Upper lobe of left lung (tissue), 6 donors: ENCODE results near the gene VAMP1. TPM values are rescaled to one million over a fixed set of nuclear protein-coding genes. Genes with fewer than 3 reads are reported as not detected.

ENCODE experiments used
- ATAC-seq, 2 donors: fragments of 200-7000 bp; cut with Tn5 transposase; one replicate each; pipeline ENCODE4 v1.9.1; 2022; ENCODE audit warnings: mild to moderate bottlenecking in 2 of 2, moderate library complexity in 2 of 2; ENCODE audit not compliant: low FRiP score in 2 of 2
- DNase-seq, 2 donors: peaks; one replicate each; pipeline ENCODE4 v3.0.0-alpha.2; 2019 to 2020
- H3K27ac ChIP-seq, 4 donors: fragments of 200-600 bp; sonication (generic); one replicate each; pipeline ENCODE4 v1.5.1; 2016 to 2019
- H3K27me3 ChIP-seq, 4 donors: fragments of 200-600 bp; sonication (generic); one replicate each; pipeline ENCODE4 v1.5.1; 2017 to 2019
- H3K36me3 ChIP-seq, 4 donors: fragments of 200-600 bp; sonication (generic); one replicate each; pipeline ENCODE4 v1.5.1; 2016 to 2019
- H3K4me1 ChIP-seq, 4 donors: fragments of 200-600 bp; sonication (generic); one replicate each; pipeline ENCODE4 v1.5.1; 2018 to 2019
- H3K4me3 ChIP-seq, 4 donors: fragments of 200-600 bp; sonication (generic); one replicate each; pipeline ENCODE4 v1.5.1; 2017 to 2019; ENCODE audit warnings: mild to moderate bottlenecking in 2 of 4, moderate library complexity in 1 of 4
- H3K9me3 ChIP-seq, 4 donors: fragments of 200-600 bp; sonication (generic); one replicate each; pipeline ENCODE4 v1.5.1; 2018 to 2019
- CTCF ChIP-seq, 6 experiments: fragments of 450-650 bp in 4 of 6; fragments of 200-600 bp in 2 of 6; sonication (generic) in 2 of 6; IDR thresholded peaks; one replicate each; pipeline ENCODE4 v1.5.1; 2016 to 2019; ENCODE audit warnings: antibody characterized with exemption in 6 of 6
- EP300 ChIP-seq, 4 donors: sonication (generic); formaldehyde crosslinking; IDR thresholded peaks; one replicate each; pipeline ENCODE4 v1.5.1; 2017; ENCODE audit warnings: antibody characterized with exemption in 4 of 4, control low read depth in 2 of 4
- POLR2A ChIP-seq, 4 donors: fragments of 450-650 bp; IDR thresholded peaks; one replicate each; pipeline ENCODE4 v1.5.1; 2016 to 2017; ENCODE audit warnings: antibody characterized with exemption in 4 of 4, mild to moderate bottlenecking in 2 of 4
- POLR2AphosphoS5 ChIP-seq, 2 donors: sonication (generic); formaldehyde crosslinking; IDR thresholded peaks; one replicate each; pipeline ENCODE4 v1.5.1; 2017; ENCODE audit warnings: antibody characterized with exemption in 2 of 2
- WGBS, 2 donors: methylation state at CpG; one replicate each; pipeline ENCODE4 v1.1.5; 2017 to 2018; 5-methylcytosine and 5-hydroxymethylcytosine counted together
- total RNA-seq, 6 donors: library from RNA; depleted of rRNA in 4 of 6; stranded (reverse); fragments of >200 nt in 4 of 6; gene quantifications; one replicate each; pipeline versions ENCODE4 v1.1.0 to v1.2.1, GENCODE V29; 2016 to 2021
- donor health status: DM: no; HTN: no; CAD: no; lungs with moderate emphysema.
- donor health status: DM: no; HTN: yes; CAD: no; lungs with severe emphysema.

VAMP1 gene
- total RNA-seq, 6 donors from 2014 or later = 4.6 to 25.1 (median 7.1) TPM

DNA sequence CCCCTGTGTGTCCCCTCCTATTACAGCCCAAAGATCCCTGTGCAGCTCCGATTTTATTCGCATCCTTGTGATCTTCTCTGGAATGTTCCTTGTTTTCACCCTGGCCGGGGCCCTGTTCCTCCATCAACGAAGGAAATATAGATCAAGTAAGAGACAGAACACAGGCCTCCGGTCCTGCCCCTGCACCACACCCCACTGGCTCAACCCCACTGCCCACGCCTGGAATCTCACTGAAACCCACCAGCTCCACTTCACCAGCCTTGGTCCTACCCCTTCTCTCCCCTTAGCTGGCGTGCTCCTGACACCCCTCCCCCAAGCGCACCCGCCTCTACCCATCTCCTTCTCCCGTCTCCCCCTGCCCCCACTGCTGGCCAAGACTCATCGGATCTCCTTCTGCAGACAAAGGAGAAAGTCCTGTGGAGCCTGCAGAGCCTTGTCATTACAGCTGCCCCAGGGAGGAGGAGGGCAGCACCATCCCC lies 19.6 kb downstream of the VAMP1 start:
- 3 to 7% methylated on average over 11 of the region's 11 CpGs for WGBS, 2 donors
- ATAC-seq (no peak), DNase-seq (no peak)
- peaks cover 20 to 29% (median 27%) of the 10 kb centered on the region in 4 donors for H3K4me1 ChIP-seq
- no peaks in the 10 kb centered on the region for H3K9me3 ChIP-seq
- no peaks in the 10 kb centered on the region for H3K27me3 ChIP-seq
- H3K36me3 ChIP-seq = peaks cover 0 to 34% (median 4%) of the 10 kb centered on the region in 4 donors
- H3K27ac ChIP-seq = peak overlapping the region; percentile 90 to 99 (median 96)
- H3K4me3 ChIP-seq = peak overlapping the region; percentile 54 to 83 (median 71)
- TF ChIP-seq POLR2A (IDR thresholded peaks at IDR 0.05) = no peak
- TF ChIP-seq POLR2AphosphoS5 (IDR thresholded peaks at IDR 0.05) = no peak
- no peak for TF ChIP-seq EP300 (IDR thresholded peaks at IDR 0.05)
- no peak for TF ChIP-seq CTCF (IDR thresholded peaks at IDR 0.05)

DNA sequence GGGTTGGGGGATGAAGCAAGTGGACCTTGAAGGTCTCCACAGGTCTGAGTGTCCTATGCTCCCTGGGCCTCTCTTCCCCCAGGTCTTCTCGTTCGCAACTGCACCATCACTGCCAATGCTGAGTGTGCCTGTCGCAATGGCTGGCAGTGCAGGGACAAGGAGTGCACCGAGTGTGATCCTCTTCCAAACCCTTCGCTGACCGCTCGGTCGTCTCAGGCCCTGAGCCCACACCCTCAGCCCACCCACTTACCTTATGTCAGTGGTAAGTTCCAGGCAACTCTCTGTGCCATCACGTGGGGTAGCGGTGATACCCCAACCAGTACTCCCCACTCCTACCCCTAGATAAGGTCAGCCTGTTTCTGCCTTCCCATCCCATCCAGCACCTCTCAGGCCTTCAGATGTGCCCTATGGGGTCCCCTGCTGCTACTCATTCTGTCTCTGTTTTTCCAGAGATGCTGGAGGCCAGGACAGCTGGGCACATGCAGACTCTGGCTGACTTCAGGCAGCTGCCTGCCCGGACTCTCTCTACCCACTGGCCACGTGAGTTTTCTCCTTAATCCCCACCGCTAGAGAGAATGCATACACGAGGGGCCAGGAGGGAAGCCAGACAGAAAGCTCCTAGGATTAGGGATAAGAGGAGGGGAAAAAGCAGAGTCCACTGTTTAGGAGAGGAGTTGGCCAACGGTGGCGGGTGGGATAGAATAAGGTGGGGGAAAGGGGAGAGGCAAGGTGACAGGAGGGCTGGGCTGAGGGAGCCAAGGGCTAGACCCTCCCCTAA lies 20.2 kb downstream of the VAMP1 start:
- 78 to 80% methylated on average over 16 of the region's 16 CpGs for WGBS, 2 donors
- no peak for TF ChIP-seq CTCF (IDR thresholded peaks at IDR 0.05)
- no peak for TF ChIP-seq EP300 (IDR thresholded peaks at IDR 0.05)

DNA sequence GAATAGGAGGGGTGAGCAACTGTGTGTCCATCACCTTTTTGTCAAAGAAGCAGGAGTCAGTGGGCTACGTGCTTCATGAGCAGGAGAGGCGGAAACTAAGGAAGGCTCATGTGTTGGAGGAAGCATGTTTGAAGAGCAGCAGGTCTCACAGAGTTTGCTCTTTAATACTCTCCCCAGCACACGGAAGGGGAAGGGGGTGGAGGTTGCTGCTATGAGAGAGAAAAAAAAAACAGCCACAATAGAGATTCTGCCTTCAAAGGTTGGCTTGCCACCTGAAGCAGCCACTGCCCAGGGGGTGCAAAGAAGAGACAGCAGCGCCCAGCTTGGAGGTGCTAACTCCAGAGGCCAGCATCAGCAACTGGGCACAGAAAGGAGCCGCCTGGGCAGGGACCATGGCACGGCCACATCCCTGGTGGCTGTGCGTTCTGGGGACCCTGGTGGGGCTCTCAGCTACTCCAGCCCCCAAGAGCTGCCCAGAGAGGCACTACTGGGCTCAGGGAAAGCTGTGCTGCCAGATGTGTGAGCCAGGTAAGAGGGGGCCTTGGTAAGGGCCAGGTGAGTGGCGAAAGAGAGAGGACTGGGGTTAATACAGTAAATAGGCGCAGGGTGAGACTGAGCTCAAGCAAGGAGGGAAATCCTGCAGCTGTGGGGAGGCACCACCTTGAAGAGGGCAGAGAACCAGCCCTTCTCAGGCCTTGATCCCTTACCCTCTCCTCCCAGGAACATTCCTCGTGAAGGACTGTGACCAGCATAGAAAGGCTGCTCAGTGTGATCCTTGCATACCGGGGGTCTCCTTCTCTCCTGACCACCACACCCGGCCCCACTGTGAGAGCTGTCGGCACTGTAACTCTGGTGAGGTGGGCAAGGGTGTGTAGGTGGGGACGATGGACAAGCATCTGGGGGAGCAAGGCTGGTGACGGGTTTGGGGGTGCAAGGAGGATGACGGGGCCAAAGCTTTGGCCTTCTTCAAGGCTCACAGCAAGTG lies 25.5 kb downstream of the VAMP1 start, which contains the start of gene CD27:
Gene CD27, plus strand, starts transcription at position 252 of the 985 bp plus-strand sequence. Its CDS starts 141 bp downstream, at position 393.
- H3K4me3 ChIP-seq = peak within 1 kb of the TSS in 3 of 4 donors; percentile 1 to 29 (median 20)
- H3K9me3 ChIP-seq = no peaks in the 10 kb centered on the region
- H3K4me1 ChIP-seq = peaks cover 0 to 2% (median under 1%) of the 10 kb centered on the region in 4 donors
- DNase-seq (no peak), ATAC-seq (no peak)
- peaks cover 0 to 16% (median 0%) of the 10 kb centered on the region in 4 donors for H3K36me3 ChIP-seq
- no peaks in the 10 kb centered on the region for H3K27me3 ChIP-seq
- TF ChIP-seq CTCF (IDR thresholded peaks at IDR 0.05) (no peak), POLR2A (IDR thresholded peaks at IDR 0.05) (no peak), EP300 (IDR thresholded peaks at IDR 0.05) (no peak), POLR2AphosphoS5 (IDR thresholded peaks at IDR 0.05) (no peak)
- peak within 1 kb of the TSS in 1 of 4 donors; percentile 54 for H3K27ac ChIP-seq
- WGBS, 2 donors = 82 to 86% methylated on average over 15 to 16 of the region's 16 CpGs

More for the DNA sequence above, 20.2 kb downstream of the VAMP1 start:
- Histone ChIP-seq H3K9me3 (no peaks in the 10 kb centered on the region), H3K4me1 (peaks cover 20 to 29% (median 27%) of the 10 kb centered on the region in 4 donors), H3K36me3 (peaks cover 0 to 36% (median 4%) of the 10 kb centered on the region in 4 donors), H3K27me3 (no peaks in the 10 kb centered on the region), H3K27ac (peak overlapping the region; percentile 90 to 99 (median 96)), H3K4me3 (peak overlapping the region in 3 of 4 donors; percentile 71 to 83 (median 71))
- ATAC-seq (no peak), DNase-seq (no peak)

DNA sequence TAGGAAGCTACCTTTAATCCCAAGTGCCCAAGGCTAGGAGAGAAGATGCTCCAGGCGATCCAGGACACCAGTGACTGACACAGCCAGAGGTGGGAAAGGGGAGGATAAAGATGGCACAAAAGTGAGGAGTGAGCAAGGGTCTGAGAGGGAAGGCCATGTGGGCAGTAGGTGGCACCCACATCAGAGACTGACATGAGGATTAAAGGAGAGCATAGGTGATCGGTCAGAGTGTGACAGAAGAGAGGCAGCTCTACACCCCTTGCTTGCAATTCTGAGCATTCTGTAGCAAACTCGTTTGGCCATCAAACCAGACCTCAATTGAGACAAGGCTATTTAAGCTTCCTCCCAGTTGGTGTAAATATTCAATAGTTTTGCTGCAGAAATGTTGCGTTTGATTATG lies 26.4 kb downstream of the VAMP1 start:
- DNase-seq (no peak), ATAC-seq (no peak)
- Histone ChIP-seq H3K4me3 (no peak overlapping the region), H3K27me3 (no peaks in the 10 kb centered on the region), H3K36me3 (peaks cover 0 to 16% (median 0%) of the 10 kb centered on the region in 4 donors), H3K9me3 (no peaks in the 10 kb centered on the region), H3K4me1 (no peaks in the 10 kb centered on the region), H3K27ac (no peak overlapping the region)
- 79 to 83% methylated on average over 4 of the region's 4 CpGs for WGBS, 2 donors
- no peak for TF ChIP-seq POLR2AphosphoS5 (IDR thresholded peaks at IDR 0.05)
- no peak for TF ChIP-seq EP300 (IDR thresholded peaks at IDR 0.05)
- no peak for TF ChIP-seq CTCF (IDR thresholded peaks at IDR 0.05)
- TF ChIP-seq POLR2A (IDR thresholded peaks at IDR 0.05) = no peak
